WTC11 (cell line): ENCODE results near the gene PDE11A.

ENCODE experiments used
- CTCF ChIP-seq: fragments of 200-600 bp; IDR thresholded peaks from 2 replicates; pipeline ENCODE4 v1.8.0; 2022; ENCODE audit warnings: antibody characterized with exemption
- E2F5 ChIP-seq: sonication (generic); formaldehyde crosslinking; IDR thresholded peaks from 2 replicates; pipeline ENCODE4 v1.8.1; 2022; ENCODE audit warnings: mild to moderate bottlenecking, moderate library complexity, missing genetic modification reagents
- ELF4 ChIP-seq: sonication (generic); formaldehyde crosslinking; IDR thresholded peaks from 2 replicates; pipeline ENCODE4 v1.8.1; 2022; ENCODE audit warnings: low read depth, mild to moderate bottlenecking, moderate library complexity, missing genetic modification reagents
- IRF2 ChIP-seq: sonication (generic); formaldehyde crosslinking; IDR thresholded peaks from 2 replicates; pipeline ENCODE4 v1.8.0; 2022; ENCODE audit warnings: low read depth, missing genetic modification reagents, borderline replicate concordance
- MAX ChIP-seq: sonication (generic); formaldehyde crosslinking; IDR thresholded peaks from 2 replicates; pipeline ENCODE4 v1.8.0; 2022; ENCODE audit warnings: mild to moderate bottlenecking, missing genetic modification reagents
- NFE2L1 ChIP-seq: sonication (generic); formaldehyde crosslinking; IDR thresholded peaks from 2 replicates; pipeline ENCODE4 v1.8.1; 2023; ENCODE audit warnings: missing genetic modification reagents
- TEAD1 ChIP-seq: sonication (generic); formaldehyde crosslinking; IDR thresholded peaks from 2 replicates; pipeline ENCODE4 v1.8.0; 2022; ENCODE audit warnings: mild to moderate bottlenecking, missing genetic modification reagents
- ZNF219 ChIP-seq: sonication (generic); formaldehyde crosslinking; IDR thresholded peaks from 2 replicates; pipeline ENCODE4 v1.8.0; 2023; ENCODE audit warnings: missing genetic modification reagents, mild to moderate bottlenecking, borderline replicate concordance
- ZNF512 ChIP-seq: sonication (generic); formaldehyde crosslinking; IDR thresholded peaks from 2 replicates; pipeline ENCODE4 v1.8.1; 2022; ENCODE audit warnings: missing genetic modification reagents, borderline replicate concordance

- TF ChIP-seq IRF2 (CRISPR knock-in tag) (no peak), ZNF512 (CRISPR knock-in tag) (no peak), CTCF (no peak), ZNF219 (CRISPR knock-in tag) (no peak), NFE2L1 (no peak), MAX (no peak), E2F5 (CRISPR knock-in tag) (no peak), TEAD1 (no peak), ELF4 (CRISPR knock-in tag) (no peak)
Measured at GRCh38 chr2:177989029-177989885, 83.3 kb downstream of the PDE11A start.
